Activated T-cell treated with anti-CD3 and anti-CD28 coated beads for 48 hours (primary cell): ENCODE results near the gene TAPT1.
"Not testable (repeated sequence)": the region's sequence is repeated elsewhere in the genome, so short reads cannot be mapped to it uniquely, and the experiment has no call there.

Experiments
- DNase-seq: peaks from one replicate; pipeline ENCODE4 v3.0.0-alpha.2; 2020; ENCODE audit warnings: low read depth

Gene TAPT1

GRCh38 chr4:16212138-16212782 lies 14.0 kb downstream of the TAPT1 start:
- no peak for DNase-seq

- DNase-seq = no peak
Observed at GRCh38 chr4:16207409-16207808, 18.9 kb downstream of the TAPT1 start.

GRCh38 chr4:16206848-16207247 lies 19.4 kb downstream of the TAPT1 start:
- DNase-seq = no peak

GRCh38 chr4:16206301-16206700 lies 20.0 kb downstream of the TAPT1 start:
- no peak for DNase-seq

GRCh38 chr4:16205298-16206164 lies 20.7 kb downstream of the TAPT1 start:
- no peak for DNase-seq

GRCh38 chr4:16204505-16204904 lies 21.8 kb downstream of the TAPT1 start:
- DNase-seq = no peak

GRCh38 chr4:16203083-16203482 lies 23.2 kb downstream of the TAPT1 start:
- DNase-seq = no peak

GRCh38 chr4:16202598-16202997 lies 23.7 kb downstream of the TAPT1 start:
- no peak for DNase-seq

- DNase-seq = no peak
Observed at GRCh38 chr4:16199093-16199492, 27.2 kb downstream of the TAPT1 start.

- DNase-seq = no peak
Observed at GRCh38 chr4:16197876-16198665, 28.2 kb downstream of the TAPT1 start.

- no peak for DNase-seq
Observed at GRCh38 chr4:16196482-16197393, 29.5 kb downstream of the TAPT1 start.

- DNase-seq = no peak
Observed at GRCh38 chr4:16195209-16195608, 31.1 kb downstream of the TAPT1 start.

- not testable (repeated sequence) for DNase-seq
Observed at GRCh38 chr4:16194798-16195197, 31.5 kb downstream of the TAPT1 start.

GRCh38 chr4:16194214-16194613 lies 32.1 kb downstream of the TAPT1 start:
- DNase-seq = no peak

- no peak for DNase-seq
Observed at GRCh38 chr4:16192631-16193518, 33.4 kb downstream of the TAPT1 start.

GRCh38 chr4:16192057-16192456 lies 34.2 kb downstream of the TAPT1 start:
- DNase-seq = no peak

GRCh38 chr4:16187455-16187854 lies 38.8 kb downstream of the TAPT1 start:
- DNase-seq = no peak

GRCh38 chr4:16186986-16187385 lies 39.3 kb downstream of the TAPT1 start:
- no peak for DNase-seq

GRCh38 chr4:16183604-16184003 lies 42.7 kb downstream of the TAPT1 start:
- no peak for DNase-seq

- DNase-seq = no peak
Observed at GRCh38 chr4:16176621-16177020, 49.6 kb downstream of the TAPT1 start.

- DNase-seq = no peak
Observed at GRCh38 chr4:16171831-16172230, 54.4 kb downstream of the TAPT1 start.
